Sigmoid colon (tissue), 4 donors: ENCODE results near the gene MIX23.

ENCODE experiments used
- CTCF ChIP-seq, 4 experiments: fragments of 450-650 bp in 3 of 4; fragments of 200-600 bp in 1 of 4; IDR thresholded peaks; one replicate each; pipeline ENCODE4 v1.5.1; 2016 to 2019; ENCODE audit warnings: antibody characterized with exemption in 4 of 4, mild to moderate bottlenecking in 3 of 4, moderate library complexity in 2 of 4
- POLR2A ChIP-seq, 2 donors: fragments of 450-650 bp; IDR thresholded peaks; one replicate each; pipeline ENCODE4 v1.6.1; 2016; ENCODE audit warnings: antibody characterized with exemption in 2 of 2, mild to moderate bottlenecking in 2 of 2, moderate library complexity in 2 of 2
- POLR2AphosphoS5 ChIP-seq, 4 donors: sonication (generic); formaldehyde crosslinking; IDR thresholded peaks; one replicate each; pipeline ENCODE4 v1.6.1; 2017; ENCODE audit warnings: antibody characterized with exemption in 4 of 4

- no peak for TF ChIP-seq CTCF (IDR thresholded peaks at IDR 0.05)
- no peak for TF ChIP-seq POLR2AphosphoS5 (IDR thresholded peaks at IDR 0.05)
- TF ChIP-seq POLR2A (IDR thresholded peaks at IDR 0.05) = no peak
Measured at GRCh38 chr3:122357828-122358702, 25.0 kb downstream of the MIX23 start.
